ENCODE measurements around the gene SLC26A9.

SLC26A9 gene

DNA sequence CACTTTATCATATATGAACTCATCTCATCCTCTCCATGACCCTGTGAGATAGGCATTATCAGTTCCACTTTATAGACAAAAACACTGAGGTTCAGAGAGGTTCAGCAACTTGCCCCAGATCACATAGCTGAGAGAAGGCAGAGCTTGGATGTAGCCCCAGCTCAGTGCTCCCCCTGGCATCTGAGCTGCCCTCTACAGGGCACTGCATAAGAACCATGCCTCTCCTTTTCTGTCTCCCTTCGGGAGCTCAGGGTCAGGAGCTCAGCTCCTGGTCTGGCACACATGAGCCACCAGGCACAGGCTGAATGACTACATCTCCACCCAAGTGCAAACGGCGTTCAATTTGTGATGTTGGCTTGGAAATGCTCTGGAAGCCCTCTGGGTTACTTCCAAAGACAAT is 43.0 kb upstream of the SLC26A9 start:
- no peak for DNase-seq
- Histone ChIP-seq H3K36me3 (ENCODE audit: control insufficient read depth in 4 of 4, insufficient read depth in 4 of 4, low read length in 3 of 4) (peaks cover 0 to 45% (median 0%) of the 10 kb centered on the region in 4 experiments), H3K27ac (ENCODE audit: insufficient read depth in 1 of 2, low read depth in 1 of 2, low read length in 2 of 2, poor library complexity in 1 of 2, severe bottlenecking in 2 of 2) (no peak overlapping the region), H3K4me1 (ENCODE audit: control extremely low read depth in 1 of 4, control insufficient read depth in 4 of 4, insufficient read depth in 4 of 4, low read length in 3 of 4) (peaks cover 0 to 11% (median 6%) of the 10 kb centered on the region in 4 experiments), H3K4me3 (ENCODE audit: control insufficient read depth in 1 of 7, extremely low read depth in 1 of 7, insufficient read depth in 4 of 7, low read depth in 2 of 7, low read length in 6 of 7) (no peak overlapping the region), H3K27me3 (replicated peaks in 2 of 5; ENCODE audit: control insufficient read depth in 4 of 5, insufficient read depth in 5 of 5, low read length in 4 of 5) (no peaks in the 10 kb centered on the region), H3K9me3 (ENCODE audit: control extremely low read depth in 1 of 5, control insufficient read depth in 4 of 5, insufficient read depth in 2 of 5, low read depth in 1 of 5, low read length in 4 of 5) (no peaks in the 10 kb centered on the region)
- ChIA-PET POLR2A (no interaction called here), CTCF (interaction anchor here (0.8 to 12.2 kb wide), 11 partner anchors 9 to 194 kb away, joined by 3 to 247 read pairs (median 20); partner anchors contain the start of gene CTSE)
- 100% methylated on average over 1 of the region's 3 CpGs for WGBS (ENCODE audit: insufficient coverage)

- Histone ChIP-seq H3K27ac (ENCODE audit: insufficient read depth in 1 of 2, low read depth in 1 of 2, low read length in 2 of 2, poor library complexity in 1 of 2, severe bottlenecking in 2 of 2) (no peak overlapping the region), H3K27me3 (replicated peaks in 2 of 5; ENCODE audit: control insufficient read depth in 4 of 5, insufficient read depth in 5 of 5, low read length in 4 of 5) (no peaks in the 10 kb centered on the region), H3K9me3 (ENCODE audit: control extremely low read depth in 1 of 5, control insufficient read depth in 4 of 5, insufficient read depth in 2 of 5, low read depth in 1 of 5, low read length in 4 of 5) (no peaks in the 10 kb centered on the region), H3K36me3 (ENCODE audit: control insufficient read depth in 4 of 4, insufficient read depth in 4 of 4, low read length in 3 of 4) (peaks cover 0 to 40% (median 0%) of the 10 kb centered on the region in 4 experiments), H3K4me3 (ENCODE audit: control insufficient read depth in 1 of 7, extremely low read depth in 1 of 7, insufficient read depth in 4 of 7, low read depth in 2 of 7, low read length in 6 of 7) (no peak overlapping the region), H3K4me1 (ENCODE audit: control extremely low read depth in 1 of 4, control insufficient read depth in 4 of 4, insufficient read depth in 4 of 4, low read length in 3 of 4) (peaks cover 0 to 9% (median 5%) of the 10 kb centered on the region in 4 experiments)
- ChIA-PET CTCF (interaction anchor here (1.1 to 12.2 kb wide), 12 partner anchors 9 to 193 kb away, joined by 3 to 247 read pairs (median 13); partner anchors contain the start of gene CTSE), POLR2A (no interaction called here)
- WGBS (ENCODE audit: insufficient coverage), result 100% methylated on average over 7 of the region's 9 CpGs
- no peak for DNase-seq
These were observed 42.2 kb upstream of the SLC26A9 start for GRCh38 chr1:205985330-205986005.

GRCh38 chr1:205983925-205984725 is 40.9 kb upstream of the SLC26A9 start:
- Histone ChIP-seq H3K4me1 (ENCODE audit: control extremely low read depth in 1 of 4, control insufficient read depth in 4 of 4, insufficient read depth in 4 of 4, low read length in 3 of 4) (peaks cover 0 to 14% (median 7%) of the 10 kb centered on the region in 4 experiments), H3K9me3 (ENCODE audit: control extremely low read depth in 1 of 5, control insufficient read depth in 4 of 5, insufficient read depth in 2 of 5, low read depth in 1 of 5, low read length in 4 of 5) (no peaks in the 10 kb centered on the region), H3K27me3 (replicated peaks in 2 of 5; ENCODE audit: control insufficient read depth in 4 of 5, insufficient read depth in 5 of 5, low read length in 4 of 5) (no peaks in the 10 kb centered on the region), H3K4me3 (ENCODE audit: control insufficient read depth in 1 of 7, extremely low read depth in 1 of 7, insufficient read depth in 4 of 7, low read depth in 2 of 7, low read length in 6 of 7) (no peak overlapping the region), H3K36me3 (ENCODE audit: control insufficient read depth in 4 of 4, insufficient read depth in 4 of 4, low read length in 3 of 4) (peaks cover 0 to 35% (median 0%) of the 10 kb centered on the region in 4 experiments), H3K27ac (ENCODE audit: insufficient read depth in 1 of 2, low read depth in 1 of 2, low read length in 2 of 2, poor library complexity in 1 of 2, severe bottlenecking in 2 of 2) (no peak overlapping the region)
- POLR2A ChIA-PET, result no interaction called here
- DNase-seq, result peak; percentile 46 to 59 (median 53)
- CTCF ChIA-PET, result interaction anchor here (0.6 to 12.2 kb wide), 18 partner anchors 12 to 304 kb away, joined by 3 to 247 read pairs (median 4); partner anchors contain the start of genes RAB7B and SLC45A3
- 45% methylated on average over 11 of the region's 14 CpGs for WGBS (ENCODE audit: insufficient coverage)

- no CpG with 5 or more reads among the region's 1 CpG for WGBS (ENCODE audit: insufficient coverage)
These were observed 38.0 kb upstream of the SLC26A9 start for GRCh38 chr1:205981257-205981656.

DNA sequence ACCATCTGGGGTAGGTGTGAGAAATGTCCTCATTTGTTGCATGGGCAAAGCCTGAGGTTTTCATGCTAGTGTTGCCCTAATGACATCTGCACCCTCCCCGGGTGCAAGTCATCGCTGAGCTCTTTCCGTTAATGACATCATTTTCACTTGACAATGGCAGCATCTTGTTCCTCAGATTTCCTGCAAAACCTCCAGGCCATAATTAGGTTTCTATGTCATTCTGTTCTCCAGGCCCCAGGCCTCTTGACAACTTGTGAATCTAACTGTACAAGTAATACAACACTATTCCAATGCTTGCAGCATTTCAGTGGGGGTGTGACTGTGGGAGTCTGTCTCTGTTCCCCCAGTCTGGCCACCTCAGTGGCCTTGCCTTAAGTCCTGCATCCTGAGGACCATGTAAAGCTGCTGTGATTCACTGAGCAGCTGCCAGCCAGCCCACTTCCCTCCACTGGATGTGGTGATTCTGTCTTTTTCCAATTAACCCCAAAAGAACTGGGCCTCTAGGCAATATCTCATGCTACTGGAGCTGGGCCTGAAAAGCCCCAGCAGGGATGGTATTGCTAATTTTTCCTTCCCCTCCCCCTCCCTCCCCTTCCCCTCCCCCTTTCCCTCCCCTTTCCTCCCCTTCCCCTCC is 37.1 kb upstream of the SLC26A9 start:
- Histone ChIP-seq H3K27me3 (replicated peaks in 2 of 5; ENCODE audit: control insufficient read depth in 4 of 5, insufficient read depth in 5 of 5, low read length in 4 of 5) (no peaks in the 10 kb centered on the region), H3K4me1 (ENCODE audit: control extremely low read depth in 1 of 4, control insufficient read depth in 4 of 4, insufficient read depth in 4 of 4, low read length in 3 of 4) (peaks cover 0 to 14% (median 7%) of the 10 kb centered on the region in 4 experiments), H3K4me3 (ENCODE audit: control insufficient read depth in 1 of 7, extremely low read depth in 1 of 7, insufficient read depth in 4 of 7, low read depth in 2 of 7, low read length in 6 of 7) (no peak overlapping the region), H3K27ac (ENCODE audit: insufficient read depth in 1 of 2, low read depth in 1 of 2, low read length in 2 of 2, poor library complexity in 1 of 2, severe bottlenecking in 2 of 2) (no peak overlapping the region), H3K36me3 (ENCODE audit: control insufficient read depth in 4 of 4, insufficient read depth in 4 of 4, low read length in 3 of 4) (peaks cover 0 to 36% (median 0%) of the 10 kb centered on the region in 4 experiments), H3K9me3 (ENCODE audit: control extremely low read depth in 1 of 5, control insufficient read depth in 4 of 5, insufficient read depth in 2 of 5, low read depth in 1 of 5, low read length in 4 of 5) (no peaks in the 10 kb centered on the region)
- CTCF ChIA-PET, result interaction anchor here (0.7 to 12.2 kb wide), 8 partner anchors 16 to 321 kb away, joined by 3 to 247 read pairs (median 8); no protein-coding TSS in a partner anchor
- 74% methylated on average over 3 of the region's 3 CpGs for WGBS (ENCODE audit: insufficient coverage)
- DNase-seq, result peak in 2 of 3 donors; percentile 44 to 55
- POLR2A ChIA-PET, result no interaction called here

More at GRCh38 chr1:205981257-205981656, 38.0 kb upstream of the SLC26A9 start:
- DNase-seq, result peak in 1 of 3 donors; percentile 42
- Histone ChIP-seq H3K27ac (ENCODE audit: insufficient read depth in 1 of 2, low read depth in 1 of 2, low read length in 2 of 2, poor library complexity in 1 of 2, severe bottlenecking in 2 of 2) (no peak overlapping the region), H3K4me1 (ENCODE audit: control extremely low read depth in 1 of 4, control insufficient read depth in 4 of 4, insufficient read depth in 4 of 4, low read length in 3 of 4) (peaks cover 0 to 14% (median 7%) of the 10 kb centered on the region in 4 experiments), H3K27me3 (replicated peaks in 2 of 5; ENCODE audit: control insufficient read depth in 4 of 5, insufficient read depth in 5 of 5, low read length in 4 of 5) (no peaks in the 10 kb centered on the region), H3K9me3 (ENCODE audit: control extremely low read depth in 1 of 5, control insufficient read depth in 4 of 5, insufficient read depth in 2 of 5, low read depth in 1 of 5, low read length in 4 of 5) (no peaks in the 10 kb centered on the region), H3K4me3 (ENCODE audit: control insufficient read depth in 1 of 7, extremely low read depth in 1 of 7, insufficient read depth in 4 of 7, low read depth in 2 of 7, low read length in 6 of 7) (no peak overlapping the region), H3K36me3 (ENCODE audit: control insufficient read depth in 4 of 4, insufficient read depth in 4 of 4, low read length in 3 of 4) (peaks cover 0 to 37% (median 0%) of the 10 kb centered on the region in 4 experiments)
- ChIA-PET POLR2A (no interaction called here), CTCF (interaction anchor here (0.6 to 12.2 kb wide), 7 partner anchors 10 to 936 kb away, joined by 3 to 247 read pairs (median 4); no protein-coding TSS in a partner anchor)

- no peaks in the 10 kb centered on the region for H3K27me3 ChIP-seq (replicated peaks in 2 of 5; ENCODE audit: control insufficient read depth in 4 of 5, insufficient read depth in 5 of 5, low read length in 4 of 5)
- ChIA-PET CTCF (interaction anchor here (0.7 to 12.2 kb wide), 9 partner anchors 18 to 320 kb away, joined by 3 to 247 read pairs (median 9); no protein-coding TSS in a partner anchor), POLR2A (no interaction called here)
- H3K4me3 ChIP-seq (ENCODE audit: control insufficient read depth in 1 of 7, extremely low read depth in 1 of 7, insufficient read depth in 4 of 7, low read depth in 2 of 7, low read length in 6 of 7), result no peak overlapping the region
- peaks cover 0 to 12% (median 6%) of the 10 kb centered on the region in 4 experiments for H3K4me1 ChIP-seq (ENCODE audit: control extremely low read depth in 1 of 4, control insufficient read depth in 4 of 4, insufficient read depth in 4 of 4, low read length in 3 of 4)
- no peak overlapping the region for H3K27ac ChIP-seq (ENCODE audit: insufficient read depth in 1 of 2, low read depth in 1 of 2, low read length in 2 of 2, poor library complexity in 1 of 2, severe bottlenecking in 2 of 2)
- no peak for DNase-seq
- 100% methylated on average over 5 of the region's 6 CpGs for WGBS (ENCODE audit: insufficient coverage)
- no peaks in the 10 kb centered on the region for H3K9me3 ChIP-seq (ENCODE audit: control extremely low read depth in 1 of 5, control insufficient read depth in 4 of 5, insufficient read depth in 2 of 5, low read depth in 1 of 5, low read length in 4 of 5)
- H3K36me3 ChIP-seq (ENCODE audit: control insufficient read depth in 4 of 4, insufficient read depth in 4 of 4, low read length in 3 of 4), result peaks cover 0 to 29% (median 0%) of the 10 kb centered on the region in 4 experiments
These were observed 36.0 kb upstream of the SLC26A9 start for GRCh38 chr1:205979301-205979700.
